Transverse colon (tissue), 4 donors: ENCODE results near the gene CAVIN1.

ENCODE experiments used
- EP300 ChIP-seq: sonication (generic); formaldehyde crosslinking; IDR thresholded peaks from one replicate; pipeline ENCODE4 v1.6.1; 2017; ENCODE audit warnings: antibody characterized with exemption, low read depth
- POLR2A ChIP-seq: fragments of 450-650 bp; IDR thresholded peaks from one replicate; pipeline ENCODE4 v1.6.1; 2016; ENCODE audit warnings: antibody characterized with exemption, mild to moderate bottlenecking, moderate library complexity
- POLR2AphosphoS5 ChIP-seq, 3 donors: sonication (generic); formaldehyde crosslinking; IDR thresholded peaks; one replicate each; pipeline ENCODE4 v1.6.1; 2016; ENCODE audit warnings: antibody characterized with exemption in 3 of 3
- TF ChIP-seq, protein P1 (sequence below), 5 experiments: fragments of 200-600 bp in 3 of 5; fragments of 450-650 bp in 2 of 5; sonication (generic) in 3 of 5; IDR thresholded peaks; 1 replicate in 2 of 5; 2 replicates in 3 of 5; pipeline ENCODE4 v1.5.1; 2016 to 2017; ENCODE audit warnings: antibody characterized with exemption in 5 of 5, inconsistent platforms in 3 of 5, mild to moderate bottlenecking in 2 of 5, moderate library complexity in 1 of 5

GRCh38 chr17:42405076-42405475 is 18.0 kb downstream of the CAVIN1 start:
- no peak for TF ChIP-seq POLR2A
- TF ChIP-seq, protein P1, sequence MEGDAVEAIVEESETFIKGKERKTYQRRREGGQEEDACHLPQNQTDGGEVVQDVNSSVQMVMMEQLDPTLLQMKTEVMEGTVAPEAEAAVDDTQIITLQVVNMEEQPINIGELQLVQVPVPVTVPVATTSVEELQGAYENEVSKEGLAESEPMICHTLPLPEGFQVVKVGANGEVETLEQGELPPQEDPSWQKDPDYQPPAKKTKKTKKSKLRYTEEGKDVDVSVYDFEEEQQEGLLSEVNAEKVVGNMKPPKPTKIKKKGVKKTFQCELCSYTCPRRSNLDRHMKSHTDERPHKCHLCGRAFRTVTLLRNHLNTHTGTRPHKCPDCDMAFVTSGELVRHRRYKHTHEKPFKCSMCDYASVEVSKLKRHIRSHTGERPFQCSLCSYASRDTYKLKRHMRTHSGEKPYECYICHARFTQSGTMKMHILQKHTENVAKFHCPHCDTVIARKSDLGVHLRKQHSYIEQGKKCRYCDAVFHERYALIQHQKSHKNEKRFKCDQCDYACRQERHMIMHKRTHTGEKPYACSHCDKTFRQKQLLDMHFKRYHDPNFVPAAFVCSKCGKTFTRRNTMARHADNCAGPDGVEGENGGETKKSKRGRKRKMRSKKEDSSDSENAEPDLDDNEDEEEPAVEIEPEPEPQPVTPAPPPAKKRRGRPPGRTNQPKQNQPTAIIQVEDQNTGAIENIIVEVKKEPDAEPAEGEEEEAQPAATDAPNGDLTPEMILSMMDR (IDR thresholded peaks at IDR 0.05), result no peak
- TF ChIP-seq POLR2AphosphoS5 (IDR thresholded peaks at IDR 0.05), result no peak
- TF ChIP-seq EP300, result no peak
